Uterus (tissue), 2 donors: ENCODE data around the gene TUBA1A.

ENCODE experiments used
- POLR2A ChIP-seq, 2 donors: fragments of 450-650 bp; IDR thresholded peaks; one replicate each; pipeline ENCODE4 v1.6.1; 2016; ENCODE audit warnings: antibody characterized with exemption in 2 of 2, mild to moderate bottlenecking in 1 of 2, moderate library complexity in 1 of 2
- TF ChIP-seq, protein P1 (sequence below), 4 experiments: fragments of 200-600 bp in 2 of 4; fragments of 450-650 bp in 2 of 4; sonication (generic) in 2 of 4; IDR thresholded peaks; one replicate each; pipeline ENCODE4 v1.5.1; 2016 to 2019; ENCODE audit warnings: antibody characterized with exemption in 4 of 4, mild to moderate bottlenecking in 2 of 4, moderate library complexity in 1 of 4

DNA sequence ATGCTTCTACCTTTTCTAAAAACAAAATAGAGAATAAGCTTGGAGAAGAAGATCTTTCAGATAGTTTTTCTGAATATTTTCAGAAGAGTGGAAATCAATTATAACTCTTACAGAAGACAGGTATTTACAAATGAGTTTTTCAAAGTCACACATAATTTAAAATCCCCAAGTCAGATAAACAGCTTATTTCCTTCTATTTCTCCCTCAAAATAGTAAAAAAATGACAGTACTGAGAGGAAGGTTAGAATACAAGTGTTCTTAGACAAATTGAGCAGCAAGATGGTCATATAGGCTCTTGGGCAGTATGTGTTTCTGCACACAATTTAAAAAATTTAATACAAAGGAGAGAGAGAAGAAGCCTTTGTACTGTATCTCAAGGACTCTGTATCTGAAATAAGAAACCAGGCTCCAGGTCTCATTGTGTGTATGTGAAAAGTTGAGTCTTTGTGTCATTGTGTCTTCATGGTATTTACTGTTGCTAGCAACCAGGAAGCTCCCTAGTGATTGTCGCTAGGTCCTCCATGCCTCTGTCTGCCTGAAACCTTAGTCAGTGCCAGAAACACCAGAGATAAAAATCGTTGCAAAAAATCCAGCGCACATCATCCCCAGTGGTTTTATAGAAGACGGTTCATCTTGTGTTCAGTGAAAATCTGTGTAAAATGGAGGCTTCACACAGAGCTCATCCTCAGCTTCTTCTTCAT is 12.9 kb upstream of the TUBA1A start:
- TF ChIP-seq, protein P1, sequence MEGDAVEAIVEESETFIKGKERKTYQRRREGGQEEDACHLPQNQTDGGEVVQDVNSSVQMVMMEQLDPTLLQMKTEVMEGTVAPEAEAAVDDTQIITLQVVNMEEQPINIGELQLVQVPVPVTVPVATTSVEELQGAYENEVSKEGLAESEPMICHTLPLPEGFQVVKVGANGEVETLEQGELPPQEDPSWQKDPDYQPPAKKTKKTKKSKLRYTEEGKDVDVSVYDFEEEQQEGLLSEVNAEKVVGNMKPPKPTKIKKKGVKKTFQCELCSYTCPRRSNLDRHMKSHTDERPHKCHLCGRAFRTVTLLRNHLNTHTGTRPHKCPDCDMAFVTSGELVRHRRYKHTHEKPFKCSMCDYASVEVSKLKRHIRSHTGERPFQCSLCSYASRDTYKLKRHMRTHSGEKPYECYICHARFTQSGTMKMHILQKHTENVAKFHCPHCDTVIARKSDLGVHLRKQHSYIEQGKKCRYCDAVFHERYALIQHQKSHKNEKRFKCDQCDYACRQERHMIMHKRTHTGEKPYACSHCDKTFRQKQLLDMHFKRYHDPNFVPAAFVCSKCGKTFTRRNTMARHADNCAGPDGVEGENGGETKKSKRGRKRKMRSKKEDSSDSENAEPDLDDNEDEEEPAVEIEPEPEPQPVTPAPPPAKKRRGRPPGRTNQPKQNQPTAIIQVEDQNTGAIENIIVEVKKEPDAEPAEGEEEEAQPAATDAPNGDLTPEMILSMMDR (IDR thresholded peaks at IDR 0.05), result no peak
- no peak for TF ChIP-seq POLR2A (IDR thresholded peaks at IDR 0.05)
